ENCODE data around the gene STK17B. TPM values are rescaled to one million over a fixed set of nuclear protein-coding genes. Genes with fewer than 3 reads are reported as not detected.

The STK17B gene
- total and polyA plus RNA-seq, 2 experiments from 2014 or later: 5.7 to 13.7 TPM

DNA sequence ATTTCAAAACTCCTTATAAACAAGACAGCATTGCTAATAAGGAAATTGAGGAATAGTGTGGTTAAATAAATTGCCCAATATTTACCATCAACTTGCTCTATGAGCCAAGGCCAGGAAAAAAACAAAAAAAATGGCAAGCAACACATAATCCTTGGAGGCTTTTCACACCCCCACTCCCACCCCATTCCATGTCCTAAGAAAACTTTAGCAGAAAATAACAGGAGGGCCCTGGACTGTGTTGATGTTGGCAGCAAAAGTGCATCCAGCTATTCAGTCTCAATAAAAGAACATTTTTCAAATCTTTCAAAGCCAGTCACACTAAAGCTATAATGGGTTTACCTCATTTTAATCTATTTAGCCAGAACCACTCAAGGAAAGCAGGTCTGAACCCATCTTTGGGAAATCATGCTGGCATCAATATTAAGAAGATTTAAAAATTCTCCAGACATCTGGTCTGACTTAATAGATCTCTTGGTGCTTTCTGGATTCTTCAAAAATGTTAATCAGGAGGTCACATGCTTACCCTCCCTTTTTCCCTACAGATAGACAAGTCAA, 34.6 kb upstream of the STK17B start:
- no peaks in the 10 kb centered on the region for H3F3A ChIP-seq (replicated peaks; ENCODE audit: low read depth)
- ATAC-seq: no peak
- TF ChIP-seq, protein P1, sequence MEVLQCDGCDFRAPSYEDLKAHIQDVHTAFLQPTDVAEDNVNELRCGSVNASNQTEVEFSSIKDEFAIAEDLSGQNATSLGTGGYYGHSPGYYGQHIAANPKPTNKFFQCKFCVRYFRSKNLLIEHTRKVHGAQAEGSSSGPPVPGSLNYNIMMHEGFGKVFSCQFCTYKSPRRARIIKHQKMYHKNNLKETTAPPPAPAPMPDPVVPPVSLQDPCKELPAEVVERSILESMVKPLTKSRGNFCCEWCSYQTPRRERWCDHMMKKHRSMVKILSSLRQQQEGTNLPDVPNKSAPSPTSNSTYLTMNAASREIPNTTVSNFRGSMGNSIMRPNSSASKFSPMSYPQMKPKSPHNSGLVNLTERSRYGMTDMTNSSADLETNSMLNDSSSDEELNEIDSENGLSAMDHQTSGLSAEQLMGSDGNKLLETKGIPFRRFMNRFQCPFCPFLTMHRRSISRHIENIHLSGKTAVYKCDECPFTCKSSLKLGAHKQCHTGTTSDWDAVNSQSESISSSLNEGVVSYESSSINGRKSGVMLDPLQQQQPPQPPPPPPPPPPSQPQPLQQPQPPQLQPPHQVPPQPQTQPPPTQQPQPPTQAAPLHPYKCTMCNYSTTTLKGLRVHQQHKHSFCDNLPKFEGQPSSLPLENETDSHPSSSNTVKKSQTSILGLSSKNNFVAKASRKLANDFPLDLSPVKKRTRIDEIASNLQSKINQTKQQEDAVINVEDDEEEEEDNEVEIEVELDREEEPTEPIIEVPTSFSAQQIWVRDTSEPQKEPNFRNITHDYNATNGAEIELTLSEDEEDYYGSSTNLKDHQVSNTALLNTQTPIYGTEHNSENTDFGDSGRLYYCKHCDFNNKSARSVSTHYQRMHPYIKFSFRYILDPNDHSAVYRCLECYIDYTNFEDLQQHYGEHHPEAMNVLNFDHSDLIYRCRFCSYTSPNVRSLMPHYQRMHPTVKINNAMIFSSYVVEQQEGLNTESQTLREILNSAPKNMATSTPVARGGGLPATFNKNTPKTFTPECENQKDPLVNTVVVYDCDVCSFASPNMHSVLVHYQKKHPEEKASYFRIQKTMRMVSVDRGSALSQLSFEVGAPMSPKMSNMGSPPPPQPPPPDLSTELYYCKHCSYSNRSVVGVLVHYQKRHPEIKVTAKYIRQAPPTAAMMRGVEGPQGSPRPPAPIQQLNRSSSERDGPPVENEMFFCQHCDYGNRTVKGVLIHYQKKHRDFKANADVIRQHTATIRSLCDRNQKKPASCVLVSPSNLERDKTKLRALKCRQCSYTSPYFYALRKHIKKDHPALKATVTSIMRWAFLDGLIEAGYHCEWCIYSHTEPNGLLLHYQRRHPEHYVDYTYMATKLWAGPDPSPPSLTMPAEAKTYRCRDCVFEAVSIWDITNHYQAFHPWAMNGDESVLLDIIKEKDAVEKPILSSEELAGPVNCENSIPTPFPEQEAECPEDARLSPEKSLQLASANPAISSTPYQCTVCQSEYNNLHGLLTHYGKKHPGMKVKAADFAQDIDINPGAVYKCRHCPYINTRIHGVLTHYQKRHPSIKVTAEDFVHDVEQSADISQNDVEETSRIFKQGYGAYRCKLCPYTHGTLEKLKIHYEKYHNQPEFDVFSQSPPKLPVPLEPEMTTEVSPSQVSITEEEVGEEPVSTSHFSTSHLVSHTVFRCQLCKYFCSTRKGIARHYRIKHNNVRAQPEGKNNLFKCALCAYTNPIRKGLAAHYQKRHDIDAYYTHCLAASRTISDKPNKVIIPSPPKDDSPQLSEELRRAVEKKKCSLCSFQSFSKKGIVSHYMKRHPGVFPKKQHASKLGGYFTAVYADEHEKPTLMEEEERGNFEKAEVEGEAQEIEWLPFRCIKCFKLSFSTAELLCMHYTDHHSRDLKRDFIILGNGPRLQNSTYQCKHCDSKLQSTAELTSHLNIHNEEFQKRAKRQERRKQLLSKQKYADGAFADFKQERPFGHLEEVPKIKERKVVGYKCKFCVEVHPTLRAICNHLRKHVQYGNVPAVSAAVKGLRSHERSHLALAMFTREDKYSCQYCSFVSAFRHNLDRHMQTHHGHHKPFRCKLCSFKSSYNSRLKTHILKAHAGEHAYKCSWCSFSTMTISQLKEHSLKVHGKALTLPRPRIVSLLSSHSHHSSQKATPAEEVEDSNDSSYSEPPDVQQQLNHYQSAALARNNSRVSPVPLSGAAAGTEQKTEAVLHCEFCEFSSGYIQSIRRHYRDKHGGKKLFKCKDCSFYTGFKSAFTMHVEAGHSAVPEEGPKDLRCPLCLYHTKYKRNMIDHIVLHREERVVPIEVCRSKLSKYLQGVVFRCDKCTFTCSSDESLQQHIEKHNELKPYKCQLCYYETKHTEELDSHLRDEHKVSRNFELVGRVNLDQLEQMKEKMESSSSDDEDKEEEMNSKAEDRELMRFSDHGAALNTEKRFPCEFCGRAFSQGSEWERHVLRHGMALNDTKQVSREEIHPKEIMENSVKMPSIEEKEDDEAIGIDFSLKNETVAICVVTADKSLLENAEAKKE (CRISPR knock-in tag; IDR thresholded peaks at IDR 0.05): no peak
- TF ChIP-seq JUNB (IDR thresholded peaks at IDR 0.05; ENCODE audit: unreplicated experiment) (no peak), ZNF331 (CRISPR knock-in tag; IDR thresholded peaks at IDR 0.05; ENCODE audit: low read depth) (no peak), EZH2phosphoT487 (IDR thresholded peaks at IDR 0.05; ENCODE audit: unreplicated experiment) (no peak), NANOG (IDR thresholded peaks at IDR 0.05; ENCODE audit: borderline replicate concordance) (no peak), ETS1 (IDR thresholded peaks at IDR 0.05) (no peak), STAT1 (IDR thresholded peaks at IDR 0.05; ENCODE audit: unreplicated experiment) (no peak), ZNF114 (CRISPR knock-in tag; IDR thresholded peaks at IDR 0.05) (no peak), CTCF (conservative IDR thresholded peaks at IDR 0.05; ENCODE audit: low read depth in 2 of 2) (no peak)
- TF ChIP-seq, protein P2, sequence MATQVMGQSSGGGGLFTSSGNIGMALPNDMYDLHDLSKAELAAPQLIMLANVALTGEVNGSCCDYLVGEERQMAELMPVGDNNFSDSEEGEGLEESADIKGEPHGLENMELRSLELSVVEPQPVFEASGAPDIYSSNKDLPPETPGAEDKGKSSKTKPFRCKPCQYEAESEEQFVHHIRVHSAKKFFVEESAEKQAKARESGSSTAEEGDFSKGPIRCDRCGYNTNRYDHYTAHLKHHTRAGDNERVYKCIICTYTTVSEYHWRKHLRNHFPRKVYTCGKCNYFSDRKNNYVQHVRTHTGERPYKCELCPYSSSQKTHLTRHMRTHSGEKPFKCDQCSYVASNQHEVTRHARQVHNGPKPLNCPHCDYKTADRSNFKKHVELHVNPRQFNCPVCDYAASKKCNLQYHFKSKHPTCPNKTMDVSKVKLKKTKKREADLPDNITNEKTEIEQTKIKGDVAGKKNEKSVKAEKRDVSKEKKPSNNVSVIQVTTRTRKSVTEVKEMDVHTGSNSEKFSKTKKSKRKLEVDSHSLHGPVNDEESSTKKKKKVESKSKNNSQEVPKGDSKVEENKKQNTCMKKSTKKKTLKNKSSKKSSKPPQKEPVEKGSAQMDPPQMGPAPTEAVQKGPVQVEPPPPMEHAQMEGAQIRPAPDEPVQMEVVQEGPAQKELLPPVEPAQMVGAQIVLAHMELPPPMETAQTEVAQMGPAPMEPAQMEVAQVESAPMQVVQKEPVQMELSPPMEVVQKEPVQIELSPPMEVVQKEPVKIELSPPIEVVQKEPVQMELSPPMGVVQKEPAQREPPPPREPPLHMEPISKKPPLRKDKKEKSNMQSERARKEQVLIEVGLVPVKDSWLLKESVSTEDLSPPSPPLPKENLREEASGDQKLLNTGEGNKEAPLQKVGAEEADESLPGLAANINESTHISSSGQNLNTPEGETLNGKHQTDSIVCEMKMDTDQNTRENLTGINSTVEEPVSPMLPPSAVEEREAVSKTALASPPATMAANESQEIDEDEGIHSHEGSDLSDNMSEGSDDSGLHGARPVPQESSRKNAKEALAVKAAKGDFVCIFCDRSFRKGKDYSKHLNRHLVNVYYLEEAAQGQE (IDR thresholded peaks at IDR 0.05; ENCODE audit: unreplicated experiment): no peak

More for the DNA sequence above, 34.6 kb upstream of the STK17B start:
- Mint-ChIP-seq H3K9me3 (peaks cover 3% of the 10 kb centered on the region; the same call in 1 of the 3 replicates), H3K36me3 (ENCODE audit: low read depth) (peaks cover 3% of the 10 kb centered on the region; the same call in 2 of the 3 replicates), H3K4me3 (no peak overlapping the region), H3K27ac (0 out of 2 replicates have a peak overlapping the region, but pooled peaks have one; percentile 2), H3K4me1 (peaks cover 8% of the 10 kb centered on the region), H3K27me3 (ENCODE audit: insufficient read depth, low read depth, poor library complexity) (no peaks in the 10 kb centered on the region)
- peaks cover 6% of the 10 kb centered on the region; the same call in 1 of the 2 replicates for H3K9me2 ChIP-seq (ENCODE audit: insufficient read depth)
- H3K27me3 ChIP-seq (ENCODE audit: insufficient read depth): no peaks in the 10 kb centered on the region
- no peaks in the 10 kb centered on the region; the same call in none of the 2 replicates for H3K4me1 ChIP-seq (ENCODE audit: insufficient read depth)
- no peak overlapping the region for H2AFZ ChIP-seq
- no peak for DNase-seq (ENCODE audit: low spot score)
- no peaks in the 10 kb centered on the region for H3K36me3 ChIP-seq (ENCODE audit: insufficient read depth)
- H3K4me3 ChIP-seq: no peak overlapping the region
- H3K27ac ChIP-seq (ENCODE audit: low read depth): no peak overlapping the region
- no peaks in the 10 kb centered on the region for H4K20me1 ChIP-seq (replicated peaks; ENCODE audit: insufficient read depth)
- H3K79me2 ChIP-seq (replicated peaks; ENCODE audit: insufficient read depth): no peaks in the 10 kb centered on the region
- no peak overlapping the region; the same call in 1 of the 2 replicates for H3K4me2 ChIP-seq

Measured in GM23338 (cell line).